ENCODE data around the gene DNAH3.
A peak's percentile ranks its signal among the peaks of the same experiment; 100 is the strongest.

DNAH3 gene

DNA sequence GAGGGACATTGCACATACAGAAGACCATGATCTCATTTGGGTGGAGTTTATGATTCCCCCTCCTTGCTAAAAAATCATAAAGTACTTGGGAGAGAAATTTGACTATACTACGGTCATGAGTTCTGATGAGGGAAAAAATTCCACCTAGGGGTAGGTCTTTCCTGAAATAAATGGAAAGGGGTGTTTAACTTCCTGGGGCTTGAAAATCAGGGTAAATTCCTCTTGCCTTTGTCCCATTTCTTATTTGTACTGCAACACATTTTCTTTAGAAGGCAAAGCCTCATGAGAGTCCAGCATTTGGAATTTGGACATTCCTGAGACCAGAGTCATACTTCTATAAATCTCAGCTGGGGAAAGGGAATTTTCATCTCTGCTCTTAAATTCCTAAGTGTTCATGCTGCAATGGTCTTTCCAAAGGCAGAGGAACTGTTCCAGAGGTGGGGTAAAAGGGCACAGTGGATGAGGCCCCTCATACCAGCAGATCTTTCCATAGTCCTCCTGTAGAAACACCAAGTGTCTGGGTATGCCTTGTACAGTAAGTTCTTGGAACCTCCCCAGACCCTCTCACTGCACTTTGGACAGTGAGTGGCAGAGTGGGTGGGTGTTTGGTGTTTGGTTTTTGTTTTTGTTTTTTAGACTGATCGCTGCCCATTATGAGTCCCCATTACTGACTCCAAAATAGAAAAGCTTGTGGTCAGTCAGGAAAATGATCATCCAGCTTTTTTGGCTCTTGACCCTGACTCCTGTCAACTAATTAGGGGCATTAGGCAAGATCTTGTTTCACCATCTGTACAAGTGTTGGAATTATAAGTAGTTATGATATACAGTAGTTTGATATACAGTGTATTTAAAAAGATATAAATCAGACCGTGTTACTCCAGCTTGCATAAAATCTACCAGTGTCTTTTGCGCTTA lies 244.0 kb downstream of the DNAH3 start:
- peak; percentile 78 for DNase-seq (ENCODE audit: low read depth)

DNA sequence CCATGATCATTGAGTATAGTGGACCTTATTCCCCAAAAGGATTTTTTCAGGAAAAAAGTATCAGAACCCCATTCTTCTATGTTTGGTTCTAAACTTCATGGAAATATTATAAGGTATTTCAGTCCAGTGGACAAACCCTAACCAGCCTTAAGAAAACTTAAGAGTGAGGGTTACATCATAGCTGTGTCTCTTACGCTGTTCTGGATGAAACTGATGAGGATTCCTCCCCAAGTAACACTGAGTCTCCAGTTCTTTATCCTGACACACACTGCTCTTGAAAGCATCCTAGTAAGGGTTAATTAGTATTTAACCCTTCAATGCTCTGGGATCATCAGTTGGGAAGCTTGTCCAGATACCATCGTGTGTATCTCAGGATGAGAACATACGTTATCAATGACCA lies 245.1 kb downstream of the DNAH3 start:
- DNase-seq (ENCODE audit: low read depth), result no peak

DNA sequence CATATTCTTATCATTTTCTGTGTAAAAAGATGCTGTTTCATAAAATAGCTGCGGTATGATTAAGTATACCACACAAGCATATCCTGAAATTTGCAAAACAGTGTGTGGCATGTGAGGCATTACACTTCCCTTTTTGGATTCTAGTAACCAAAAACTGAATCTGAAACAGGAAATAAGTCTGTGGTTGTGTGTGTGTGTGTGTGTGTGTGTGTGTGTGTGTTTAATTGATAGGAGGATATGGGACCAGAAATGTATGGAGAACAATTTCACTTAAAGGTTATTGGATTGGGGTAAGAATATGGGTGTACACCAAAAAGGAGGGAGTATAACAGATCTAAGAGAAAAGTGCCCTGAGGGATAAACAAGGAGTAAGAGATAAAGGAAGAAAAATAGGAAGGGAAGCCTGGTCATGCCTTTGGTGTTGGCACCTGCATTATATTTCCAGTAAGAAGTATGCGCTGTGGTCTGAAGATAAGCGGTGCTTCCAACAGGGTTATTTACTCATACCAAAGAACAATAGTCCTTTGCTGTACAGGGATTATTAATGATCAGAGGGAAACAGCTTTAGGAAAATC lies 246.1 kb downstream of the DNAH3 start:
- peak; percentile 68 for DNase-seq (ENCODE audit: low read depth)

DNA sequence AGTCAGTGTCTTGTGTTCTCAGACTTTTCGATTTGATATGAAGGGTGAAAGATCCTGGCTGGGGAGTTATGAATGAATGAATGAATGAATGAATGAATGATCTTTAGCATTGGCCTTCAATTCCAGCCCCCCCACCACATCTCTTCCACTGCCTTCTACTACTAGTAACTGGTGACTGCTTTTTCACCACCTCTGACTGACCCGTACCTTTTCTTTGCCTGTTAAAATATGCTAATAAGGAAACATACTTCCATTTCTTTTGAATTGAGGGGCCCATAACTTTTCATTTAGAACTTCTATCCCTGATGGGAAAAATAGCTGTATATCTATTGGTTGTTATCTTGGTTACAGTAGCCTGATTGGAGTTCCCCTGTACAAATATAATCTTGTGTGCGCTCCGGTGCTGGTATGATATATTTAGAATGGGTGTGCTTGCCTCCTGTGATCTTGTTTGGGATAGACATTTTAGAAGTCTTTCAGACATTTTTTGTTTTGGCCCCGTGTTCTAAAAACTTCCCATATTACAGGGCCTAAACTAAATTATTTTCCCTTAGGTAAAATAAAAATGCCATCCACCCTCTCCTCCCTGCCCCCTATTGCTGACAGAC lies 246.6 kb downstream of the DNAH3 start:
- DNase-seq (ENCODE audit: low read depth), result no peak

DNA sequence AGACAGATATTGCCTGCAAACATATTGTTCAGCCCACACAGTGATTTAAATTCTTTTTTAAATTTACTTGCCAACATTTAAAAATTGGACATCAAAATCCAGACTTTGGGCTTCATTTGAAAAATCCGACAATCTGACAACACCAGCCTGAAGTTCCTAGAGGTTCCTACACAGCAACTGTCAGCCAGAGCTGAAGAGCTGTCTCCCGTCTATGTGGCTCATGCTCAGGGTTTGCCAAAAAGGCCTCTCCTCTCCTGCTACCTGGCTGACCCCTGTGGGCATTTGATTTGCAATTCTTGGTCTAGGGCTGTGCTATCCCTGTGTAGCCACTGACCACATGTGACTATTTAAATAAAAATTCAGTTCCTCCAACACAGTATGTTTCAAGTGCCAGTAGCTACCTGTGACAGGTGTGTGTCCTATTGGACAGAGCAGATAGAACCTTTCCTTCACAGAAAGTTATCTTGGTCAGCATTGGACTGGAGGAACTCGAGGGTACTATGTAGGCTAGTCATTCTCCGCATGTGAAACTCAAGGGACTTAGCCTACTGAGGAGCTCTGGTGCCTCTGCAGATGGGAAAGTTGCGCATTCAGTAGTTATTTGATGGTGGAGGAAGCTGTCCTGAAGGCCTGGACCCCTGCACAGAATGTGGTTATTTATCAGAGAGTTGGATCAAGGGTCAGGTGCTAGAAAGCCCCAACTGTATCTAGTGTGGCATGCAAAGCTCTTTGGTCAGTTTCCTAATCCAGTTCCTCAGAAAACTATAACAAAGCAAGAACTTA lies 247.3 kb downstream of the DNAH3 start:
- no peak for DNase-seq (ENCODE audit: low read depth)

DNA sequence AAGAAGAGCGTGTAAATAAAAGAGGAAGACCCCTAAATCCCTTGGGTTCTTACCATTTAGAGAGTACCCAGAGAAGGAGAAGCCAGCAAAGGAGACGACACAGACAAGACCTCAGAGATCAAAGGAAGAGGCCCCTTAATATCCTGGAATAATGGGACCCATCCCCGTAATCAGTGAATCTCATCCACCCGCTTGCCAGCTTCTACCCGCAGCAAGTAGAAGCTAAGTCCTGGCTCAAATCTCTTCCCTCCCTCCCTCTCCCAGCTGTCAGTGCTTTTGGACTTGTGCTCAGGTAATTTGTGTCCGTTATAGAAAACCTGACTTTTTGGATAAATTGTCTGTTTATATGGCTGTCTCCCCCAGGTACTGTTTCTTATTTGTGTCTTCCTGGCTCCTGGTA lies 248.2 kb downstream of the DNAH3 start:
- no peak for DNase-seq (ENCODE audit: low read depth)

DNA sequence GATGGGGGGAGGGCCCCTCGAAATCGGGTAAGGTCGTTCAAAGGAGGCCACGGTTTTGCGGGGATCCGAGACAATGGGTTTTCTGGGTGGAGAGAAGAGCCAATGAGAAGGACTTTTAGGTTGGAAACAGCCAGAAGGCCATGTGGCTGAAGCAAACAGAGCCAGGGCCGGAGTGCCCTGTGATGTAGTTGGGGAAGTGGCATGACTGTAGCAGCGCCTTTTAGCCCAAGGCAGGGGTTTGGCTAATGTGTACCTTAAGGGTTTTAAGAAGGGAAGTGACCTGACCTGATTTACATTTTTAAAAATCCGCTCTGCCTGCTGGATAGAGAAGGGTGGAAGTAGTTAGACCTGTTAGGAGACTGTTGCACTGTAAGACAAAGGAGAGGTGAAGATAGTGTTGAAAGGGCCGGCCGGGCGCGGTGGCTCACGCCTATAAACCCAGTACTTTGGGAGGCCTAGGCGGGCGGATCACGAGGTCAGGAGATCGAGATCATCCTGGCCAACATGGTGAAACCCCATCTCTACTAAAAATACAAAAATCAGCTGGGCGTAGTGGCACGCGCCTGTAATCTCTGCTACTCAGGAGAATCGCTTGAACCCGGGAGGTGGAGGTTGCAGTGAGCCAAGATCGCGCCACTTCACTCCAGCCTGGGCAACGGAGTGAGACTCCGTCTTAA lies 249.1 kb downstream of the DNAH3 start:
- peak; percentile 64 for DNase-seq (ENCODE audit: low read depth)

DNA sequence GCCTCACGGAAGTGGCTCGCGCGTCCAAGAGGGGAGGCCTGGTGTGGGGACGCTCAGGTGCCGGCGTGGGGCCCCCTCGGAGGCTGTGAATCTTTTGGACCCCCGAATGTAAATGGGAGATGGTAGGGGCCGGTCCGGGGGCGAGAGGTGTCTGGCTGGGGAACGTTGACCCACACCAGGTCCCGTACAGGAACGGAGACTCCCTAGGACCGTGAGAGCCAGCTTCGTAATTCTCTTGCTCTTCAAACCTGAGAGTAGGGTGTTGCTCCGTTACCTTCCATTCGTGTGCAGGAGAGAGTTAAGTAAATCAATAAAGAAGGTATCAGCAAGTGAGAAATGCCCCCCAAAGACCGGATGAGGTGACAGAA lies 249.6 kb downstream of the DNAH3 start:
- DNase-seq (ENCODE audit: low read depth), result no peak

DNA sequence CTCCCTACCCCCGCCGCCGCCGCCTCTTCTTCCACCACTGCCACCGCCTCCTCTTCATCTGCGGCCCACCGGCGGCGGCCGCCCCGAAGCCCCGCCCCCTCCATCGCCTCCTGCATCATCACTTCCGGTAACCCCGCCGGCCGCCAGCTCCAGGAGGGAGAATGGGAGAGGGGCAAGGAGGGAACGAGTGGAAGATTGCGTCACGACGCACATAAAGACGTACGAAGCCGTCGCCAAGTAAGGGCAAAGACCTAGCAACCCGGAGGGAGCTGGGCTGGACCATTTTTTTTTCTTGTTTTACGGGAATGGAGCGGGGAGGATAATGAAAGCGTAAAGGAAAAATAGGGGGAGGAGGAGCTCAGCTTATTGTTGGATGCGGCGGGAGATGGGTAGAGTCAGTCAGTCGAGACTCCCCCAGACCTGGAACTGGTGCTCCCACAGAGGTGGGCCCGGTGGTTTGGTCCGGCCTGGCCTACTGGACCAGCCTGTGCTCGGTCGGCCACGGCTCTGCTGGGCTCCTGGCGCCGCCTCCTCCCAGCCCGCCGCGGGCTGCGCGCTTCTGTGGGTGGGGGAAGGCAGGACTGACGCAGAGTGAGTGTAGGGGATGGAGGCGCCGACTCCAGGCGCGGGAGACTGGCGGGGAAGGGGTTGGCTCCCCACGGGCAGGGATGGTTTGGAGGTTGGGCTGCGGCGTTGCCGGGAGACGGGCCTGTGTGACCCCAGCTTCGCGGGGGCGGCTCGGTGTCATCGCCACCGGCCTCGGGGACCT lies 250.2 kb downstream of the DNAH3 start, which contains the start of the genes DCUN1D3 and LYRM1:
Gene DCUN1D3, minus strand, starts transcription at position 60 of the 769 bp plus-strand sequence. CDS start 37,820 bp downstream, outside the sequence.
Gene LYRM1, plus strand, starts transcription at position 473 of the 769 bp plus-strand sequence. CDS start 14,785 bp downstream, outside the sequence.
- DNase-seq (ENCODE audit: low read depth), result peak; percentile 97

DNA sequence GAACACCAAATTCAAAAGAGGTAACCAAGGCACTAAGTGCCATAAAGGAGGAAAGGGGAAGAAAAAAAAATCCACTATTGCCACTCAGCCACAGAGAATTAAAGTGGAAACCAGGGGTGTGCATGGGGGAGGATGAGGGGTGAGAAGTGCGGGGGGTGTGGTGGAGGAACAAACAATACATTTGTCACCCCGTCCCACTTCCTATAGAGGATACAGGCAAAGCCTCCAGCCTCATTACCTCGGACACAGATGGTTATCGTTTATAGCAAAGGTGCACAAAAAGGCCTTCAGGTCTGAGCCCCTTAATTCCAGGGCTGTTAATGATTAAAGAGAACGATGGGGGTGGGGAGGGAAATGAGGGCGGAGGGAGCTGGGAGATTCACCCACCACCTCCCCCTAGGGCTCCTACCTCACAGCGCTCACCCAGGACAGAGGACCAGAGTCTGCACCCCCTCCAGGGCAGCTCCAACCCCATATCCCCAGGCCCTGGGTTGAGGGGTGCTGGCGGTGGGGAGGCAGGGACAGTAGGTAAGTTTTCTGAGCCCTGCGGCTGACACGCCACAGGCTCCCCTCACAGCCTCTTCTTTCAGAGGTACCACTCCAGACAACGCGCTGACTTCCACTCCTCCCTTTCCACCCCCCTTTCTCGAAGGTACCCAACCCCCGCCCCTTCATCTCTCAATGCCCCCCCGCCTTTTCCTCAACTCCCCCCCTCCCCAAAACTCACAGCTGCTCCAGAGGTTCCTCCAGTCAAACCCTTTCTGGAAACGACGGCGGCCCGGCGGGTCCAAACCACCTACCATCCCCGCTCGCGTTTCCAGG lies 251.0 kb downstream of the DNAH3 start:
- DNase-seq (ENCODE audit: low read depth), result no peak

DNA sequence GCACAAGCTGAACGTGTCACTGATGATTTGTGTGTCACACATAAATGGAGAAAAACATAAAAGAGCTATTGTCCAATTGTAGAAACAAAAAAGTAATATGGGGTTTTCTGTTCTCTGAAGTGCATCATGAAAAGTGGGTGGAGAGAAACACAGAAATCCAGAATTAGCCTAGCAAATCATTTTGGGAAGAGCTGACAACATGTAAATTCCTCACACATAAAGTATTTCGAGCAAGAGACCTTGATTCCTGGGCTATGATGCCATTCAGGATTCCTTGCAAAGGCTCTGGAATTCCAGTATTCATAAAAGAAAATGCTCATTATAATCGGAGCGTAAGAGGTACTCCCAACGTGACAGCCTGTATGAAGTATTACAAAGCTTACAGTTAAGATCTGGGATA lies 251.6 kb downstream of the DNAH3 start:
- DNase-seq (ENCODE audit: low read depth), result peak; percentile 54

DNA sequence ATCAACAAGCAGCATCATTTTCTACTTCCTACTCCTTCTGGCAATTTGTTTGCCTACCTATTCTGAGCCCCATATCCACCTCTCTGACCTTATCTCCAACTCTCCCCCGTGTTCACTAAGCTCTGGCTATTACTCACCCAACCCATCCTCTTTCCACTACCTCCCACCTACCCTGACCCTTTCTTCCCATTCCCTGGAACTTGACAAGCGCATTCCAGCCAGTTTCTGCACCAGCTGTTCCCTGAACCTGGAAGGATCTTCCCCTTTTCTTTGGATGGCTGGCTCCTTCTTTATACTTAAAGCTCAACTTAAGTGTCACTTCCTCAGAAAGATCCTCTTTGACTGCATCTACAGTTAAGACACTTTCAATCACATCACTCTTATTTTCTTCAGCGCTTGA lies 252.7 kb downstream of the DNAH3 start:
- DNase-seq (ENCODE audit: low read depth), result no peak

DNA sequence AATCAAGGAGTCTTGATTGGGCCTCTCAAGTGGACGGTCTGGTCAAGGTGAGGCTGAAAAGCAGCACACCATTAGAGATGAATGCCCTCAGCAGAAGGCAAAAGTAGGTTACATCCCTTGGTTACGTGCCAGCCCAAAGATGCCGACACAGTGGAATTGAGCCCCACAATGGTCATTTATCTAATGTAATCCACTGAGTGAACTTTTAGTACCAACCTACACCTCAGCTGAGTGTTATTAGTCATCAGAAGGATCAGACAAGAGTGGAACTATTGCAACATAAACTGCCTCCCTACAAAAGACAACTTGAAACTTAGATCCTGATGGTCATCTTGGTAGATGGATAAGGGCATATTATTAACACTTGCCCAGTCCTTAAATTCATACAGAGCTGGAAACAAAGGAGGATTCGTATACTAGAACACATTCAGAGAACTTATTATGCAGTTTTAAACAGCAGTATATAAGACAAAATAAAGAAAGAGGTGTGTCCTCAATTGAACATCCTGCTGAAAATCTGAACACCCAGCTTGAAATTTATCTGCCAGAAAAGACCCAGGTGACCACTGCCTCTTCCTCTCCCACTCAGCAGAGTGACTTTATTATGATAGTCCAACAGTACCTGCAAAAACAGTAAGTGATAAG lies 253.3 kb downstream of the DNAH3 start:
- peak; percentile 57 for DNase-seq (ENCODE audit: low read depth)

DNA sequence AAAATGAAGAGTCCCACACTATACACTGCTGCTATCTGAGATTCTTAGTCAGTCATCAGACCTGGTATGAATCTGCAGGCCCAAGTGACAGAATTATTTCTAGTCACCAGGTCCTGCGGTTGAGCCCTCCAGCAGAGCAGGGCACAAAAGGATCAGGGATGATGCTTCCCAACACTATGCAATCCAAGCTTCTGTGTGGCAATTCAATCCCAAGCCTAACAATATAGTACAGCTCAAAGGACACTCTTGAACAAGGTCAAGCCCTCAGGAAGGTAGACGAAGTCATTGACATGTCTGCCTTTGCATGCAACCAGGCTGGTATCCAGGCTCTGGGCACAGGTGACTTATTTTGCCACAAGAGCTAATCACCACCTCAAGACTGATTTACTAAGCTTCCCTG lies 256.3 kb downstream of the DNAH3 start:
- no peak for DNase-seq (ENCODE audit: low read depth)

DNA sequence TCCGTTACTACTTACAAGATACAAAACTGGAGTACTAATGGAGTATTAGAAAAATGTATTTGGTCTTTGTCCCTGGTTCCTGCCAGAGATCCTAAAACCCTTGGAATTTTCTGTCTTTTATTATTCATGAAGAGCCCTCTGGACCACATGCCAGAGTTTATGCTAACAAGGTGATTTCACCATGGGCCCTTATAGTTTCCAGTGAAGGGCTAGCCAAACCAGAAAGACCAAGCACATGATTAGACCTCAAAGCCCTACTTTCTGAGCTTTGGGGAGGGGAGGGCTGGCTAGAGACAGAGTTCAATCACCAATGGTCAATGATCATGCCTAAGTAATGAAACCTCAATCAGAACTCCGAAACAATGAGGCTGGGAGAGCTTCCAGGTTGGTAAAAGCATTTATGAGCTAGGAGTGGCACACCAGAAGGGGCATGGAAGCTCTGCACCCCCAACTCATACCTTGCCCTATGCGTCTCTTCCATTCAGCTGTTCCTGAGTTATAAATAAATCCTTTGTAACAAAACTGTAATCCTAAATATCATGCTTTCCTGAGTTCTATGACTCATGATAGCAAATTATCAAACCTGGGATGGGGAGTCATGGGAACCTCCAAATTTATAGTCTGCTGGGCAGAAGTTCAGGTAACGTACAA lies 260.9 kb downstream of the DNAH3 start:
- DNase-seq (ENCODE audit: low read depth), result no peak

DNA sequence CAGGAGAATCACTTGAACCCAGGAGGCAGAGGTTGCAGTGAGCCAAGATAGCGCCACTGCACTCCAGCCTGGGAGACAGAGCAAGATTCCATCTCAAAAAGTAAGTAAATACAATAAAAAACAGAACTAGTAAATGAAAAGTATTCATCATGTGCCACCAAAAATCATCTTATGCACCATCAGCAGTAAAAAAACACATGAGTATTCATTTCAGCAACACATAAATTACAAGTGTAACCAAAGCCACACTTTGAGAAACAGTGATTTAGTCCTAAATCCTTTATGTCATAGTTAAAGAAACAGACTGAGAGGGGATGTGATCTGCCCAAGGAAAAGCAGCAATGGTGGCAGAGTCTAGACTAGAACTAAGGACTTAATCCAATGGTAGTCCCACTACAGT lies 263.4 kb downstream of the DNAH3 start:
- no peak for DNase-seq (ENCODE audit: low read depth)

DNA sequence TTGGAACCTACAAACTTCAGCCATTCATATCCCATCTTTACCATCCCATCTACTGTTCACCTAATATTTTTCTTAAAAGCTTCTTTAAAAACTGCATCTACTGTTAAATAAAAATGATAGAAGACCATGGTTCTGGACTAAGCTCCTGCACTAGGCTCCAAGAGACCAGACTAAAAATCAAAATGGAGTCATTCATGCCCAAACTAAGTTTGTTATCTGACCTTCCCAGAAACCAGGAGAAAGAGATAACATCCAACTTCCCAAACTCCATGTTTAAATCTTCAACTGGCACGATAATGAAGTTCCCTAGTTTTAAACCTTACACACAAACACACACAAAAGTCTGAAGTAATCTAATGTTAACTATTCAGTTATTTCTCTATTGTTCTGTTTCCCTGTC lies 264.3 kb downstream of the DNAH3 start:
- DNase-seq (ENCODE audit: low read depth), result no peak

DNA sequence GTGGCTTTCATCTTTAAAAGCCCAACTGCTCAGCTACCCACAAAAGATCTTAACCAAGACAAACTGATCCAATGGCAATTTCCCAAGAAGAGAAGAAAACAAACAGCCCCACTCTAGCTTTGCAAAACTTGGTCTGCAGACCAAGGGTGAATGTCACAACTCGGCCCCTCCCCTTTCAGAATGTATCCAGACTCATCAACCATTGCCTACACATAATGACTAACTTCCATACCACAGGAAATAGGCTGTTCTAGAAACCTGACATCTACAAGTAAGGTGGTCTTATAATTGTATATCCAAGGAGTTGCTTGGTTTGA lies 266.4 kb downstream of the DNAH3 start:
- peak; percentile 62 for DNase-seq (ENCODE audit: low read depth)
